IgD-negative memory B cell (primary cell): ENCODE results near the gene BAG5. TPM values are rescaled to one million over a fixed set of nuclear protein-coding genes. Genes with fewer than 3 reads are reported as not detected.
"Not testable (repeated sequence)": the region's sequence is repeated elsewhere in the genome, so short reads cannot be mapped to it uniquely, and the experiment has no call there.

Experiments
- H3K27ac Mint-ChIP-seq, 3 donors: one replicate each; pipeline ENCODE4 v1.8.0; 2020 to 2022; ENCODE audit warnings: mild to moderate bottlenecking in 3 of 3, mixed read lengths in 3 of 3, moderate library complexity in 1 of 3
- H3K27me3 Mint-ChIP-seq: one replicate; pipeline ENCODE4 v1.8.0; 2021; ENCODE audit warnings: mixed read lengths
- H3K36me3 Mint-ChIP-seq: one replicate; pipeline ENCODE4 v1.8.0; 2020; ENCODE audit warnings: mild to moderate bottlenecking, mixed read lengths
- H3K4me1 Mint-ChIP-seq, 3 donors: one replicate each; pipeline ENCODE4 v1.8.0; 2020 to 2022; ENCODE audit warnings: mixed read lengths in 3 of 3, mild to moderate bottlenecking in 1 of 3
- H3K4me3 Mint-ChIP-seq, 4 donors: one replicate each; pipeline ENCODE4 v1.8.0; 2020 to 2022; ENCODE audit warnings: mild to moderate bottlenecking in 4 of 4, mixed read lengths in 4 of 4, moderate library complexity in 3 of 4
- H3K9me3 Mint-ChIP-seq, 3 donors: one replicate each; pipeline ENCODE4 v1.8.0; 2020 to 2021; ENCODE audit warnings: mixed read lengths in 3 of 3, mild to moderate bottlenecking in 1 of 3
- polyA plus RNA-seq: library from polyadenylated mRNA; unstranded; fragments of 300-500 nt; fragmentation: Illumina TruSeq; gene quantifications from one replicate; pipeline ENCODE4 v1.2.3, GENCODE V29; 2021

Gene BAG5
- 42.1 TPM for polyA plus RNA-seq

- peak within 1 kb of the TSS; percentile 90 to 98 (median 94) for H3K4me3 Mint-ChIP-seq
- peaks cover 27 to 45% (median 38%) of the 10 kb centered on the region in 3 donors for H3K4me1 Mint-ChIP-seq
- peak within 1 kb of the TSS; percentile 92 to 94 (median 93) for H3K27ac Mint-ChIP-seq
- no peaks in the 10 kb centered on the region for H3K36me3 Mint-ChIP-seq
- no peaks in the 10 kb centered on the region for H3K27me3 Mint-ChIP-seq
- H3K9me3 Mint-ChIP-seq, result no peaks in the 10 kb centered on the region
Measured at GRCh38 chr14:103562429-103563225, at the start of gene BAG5, which contains the start of gene COA8. Gene BAG5, minus strand, starts transcription at chr14:103562657. Its CDS starts 1,493 bp downstream, at chr14:103561164. Gene COA8, plus strand, starts transcription at chr14:103562960. Its CDS starts 42 bp downstream, at chr14:103563002.

GRCh38 chr14:103611215-103611614 is 48.8 kb upstream of the BAG5 start:
- no peaks in the 10 kb centered on the region for H3K36me3 Mint-ChIP-seq
- peaks cover 11% of the 10 kb centered on the region for H3K27me3 Mint-ChIP-seq
- no peak overlapping the region for H3K27ac Mint-ChIP-seq
- H3K4me1 Mint-ChIP-seq, result peaks cover 11 to 14% (median 11%) of the 10 kb centered on the region in 3 donors
- H3K4me3 Mint-ChIP-seq, result no peak overlapping the region
- peaks cover 0 to 5% (median 5%) of the 10 kb centered on the region in 3 donors for H3K9me3 Mint-ChIP-seq

GRCh38 chr14:103609081-103609480 is 46.6 kb upstream of the BAG5 start:
- peak overlapping the region in 1 of 4 donors; percentile 45 for H3K4me3 Mint-ChIP-seq
- not testable (repeated sequence) for H3K36me3 Mint-ChIP-seq, H3K27me3 Mint-ChIP-seq, H3K27ac Mint-ChIP-seq, H3K9me3 Mint-ChIP-seq
- peaks cover 11 to 14% (median 11%) of the 10 kb centered on the region in 3 donors for H3K4me1 Mint-ChIP-seq

- Mint-ChIP-seq H3K4me1 (peaks cover 11 to 14% (median 11%) of the 10 kb centered on the region in 3 donors), H3K27ac (peak overlapping the region in 2 of 3 donors; percentile 28 to 71), H3K4me3 (peak overlapping the region in 3 of 4 donors; percentile 22 to 95 (median 83)), H3K9me3 (peaks cover 0 to 5% (median 5%) of the 10 kb centered on the region in 3 donors), H3K27me3 (peaks cover 9% of the 10 kb centered on the region), H3K36me3 (no peaks in the 10 kb centered on the region)
Measured at GRCh38 chr14:103607822-103608221, 45.4 kb upstream of the BAG5 start.

GRCh38 chr14:103606963-103607668 is 44.7 kb upstream of the BAG5 start:
- peak overlapping the region; percentile 22 to 95 (median 80) for H3K4me3 Mint-ChIP-seq
- no peaks in the 10 kb centered on the region for H3K36me3 Mint-ChIP-seq
- H3K27ac Mint-ChIP-seq, result peak overlapping the region in 2 of 3 donors; percentile 28 to 71
- peaks cover 0 to 5% (median 5%) of the 10 kb centered on the region in 3 donors for H3K9me3 Mint-ChIP-seq
- H3K27me3 Mint-ChIP-seq, result peaks cover 9% of the 10 kb centered on the region
- peaks cover 11 to 14% (median 11%) of the 10 kb centered on the region in 3 donors for H3K4me1 Mint-ChIP-seq

- H3K27me3 Mint-ChIP-seq, result peaks cover 6% of the 10 kb centered on the region
- H3K9me3 Mint-ChIP-seq, result no peaks in the 10 kb centered on the region
- no peak overlapping the region for H3K4me3 Mint-ChIP-seq
- H3K4me1 Mint-ChIP-seq, result peaks cover 11 to 14% (median 11%) of the 10 kb centered on the region in 3 donors
- no peak overlapping the region for H3K27ac Mint-ChIP-seq
- H3K36me3 Mint-ChIP-seq, result no peaks in the 10 kb centered on the region
Measured at GRCh38 chr14:103604620-103605019, 42.2 kb upstream of the BAG5 start.

GRCh38 chr14:103600503-103600902 is 38.0 kb upstream of the BAG5 start:
- no peak overlapping the region for H3K27ac Mint-ChIP-seq
- peaks cover under 1% of the 10 kb centered on the region for H3K36me3 Mint-ChIP-seq
- H3K4me1 Mint-ChIP-seq, result no peaks in the 10 kb centered on the region
- no peaks in the 10 kb centered on the region for H3K9me3 Mint-ChIP-seq
- H3K27me3 Mint-ChIP-seq, result no peaks in the 10 kb centered on the region
- H3K4me3 Mint-ChIP-seq, result no peak overlapping the region

GRCh38 chr14:103597623-103598377 is 35.3 kb upstream of the BAG5 start:
- peaks cover 8 to 10% (median 10%) of the 10 kb centered on the region in 3 donors for H3K4me1 Mint-ChIP-seq
- no peak overlapping the region for H3K27ac Mint-ChIP-seq
- no peaks in the 10 kb centered on the region for H3K9me3 Mint-ChIP-seq
- no peaks in the 10 kb centered on the region for H3K27me3 Mint-ChIP-seq
- H3K36me3 Mint-ChIP-seq, result peaks cover 1% of the 10 kb centered on the region
- H3K4me3 Mint-ChIP-seq, result no peak overlapping the region

- H3K27ac Mint-ChIP-seq, result peak overlapping the region in 1 of 3 donors; percentile 31
- H3K27me3 Mint-ChIP-seq, result no peaks in the 10 kb centered on the region
- peak overlapping the region in 3 of 4 donors; percentile 41 to 95 (median 93) for H3K4me3 Mint-ChIP-seq
- H3K36me3 Mint-ChIP-seq, result peaks cover 5% of the 10 kb centered on the region
- H3K9me3 Mint-ChIP-seq, result no peaks in the 10 kb centered on the region
- peaks cover 8 to 10% (median 10%) of the 10 kb centered on the region in 3 donors for H3K4me1 Mint-ChIP-seq
Measured at GRCh38 chr14:103594265-103594664, 31.8 kb upstream of the BAG5 start.

- Mint-ChIP-seq H3K27ac (peak overlapping the region; percentile 31 to 93 (median 53)), H3K36me3 (peaks cover 5% of the 10 kb centered on the region), H3K27me3 (no peaks in the 10 kb centered on the region), H3K9me3 (no peaks in the 10 kb centered on the region), H3K4me3 (peak overlapping the region; percentile 37 to 95 (median 85)), H3K4me1 (peaks cover 8 to 10% (median 10%) of the 10 kb centered on the region in 3 donors)
Measured at GRCh38 chr14:103593577-103593976, 31.1 kb upstream of the BAG5 start.

GRCh38 chr14:103584326-103584915 is 22.0 kb upstream of the BAG5 start:
- Mint-ChIP-seq H3K4me3 (no peak overlapping the region), H3K9me3 (no peaks in the 10 kb centered on the region), H3K27ac (no peak overlapping the region), H3K36me3 (peaks cover 1% of the 10 kb centered on the region), H3K4me1 (no peaks in the 10 kb centered on the region), H3K27me3 (no peaks in the 10 kb centered on the region)

- Mint-ChIP-seq H3K27me3 (no peaks in the 10 kb centered on the region), H3K9me3 (no peaks in the 10 kb centered on the region), H3K4me1 (no peaks in the 10 kb centered on the region), H3K27ac (peak overlapping the region in 1 of 3 donors; percentile 76), H3K4me3 (no peak overlapping the region), H3K36me3 (peaks cover 3% of the 10 kb centered on the region)
Measured at GRCh38 chr14:103581954-103582703, 19.7 kb upstream of the BAG5 start.

- Mint-ChIP-seq H3K4me3 (no peak overlapping the region), H3K4me1 (no peaks in the 10 kb centered on the region), H3K36me3 (peaks cover 3% of the 10 kb centered on the region), H3K27ac (peak overlapping the region in 1 of 3 donors; percentile 90), H3K27me3 (no peaks in the 10 kb centered on the region), H3K9me3 (no peaks in the 10 kb centered on the region)
Measured at GRCh38 chr14:103581206-103581605, 18.7 kb upstream of the BAG5 start.
